ENCODE results near the gene SLC35E3.

SLC35E3 gene

DNA sequence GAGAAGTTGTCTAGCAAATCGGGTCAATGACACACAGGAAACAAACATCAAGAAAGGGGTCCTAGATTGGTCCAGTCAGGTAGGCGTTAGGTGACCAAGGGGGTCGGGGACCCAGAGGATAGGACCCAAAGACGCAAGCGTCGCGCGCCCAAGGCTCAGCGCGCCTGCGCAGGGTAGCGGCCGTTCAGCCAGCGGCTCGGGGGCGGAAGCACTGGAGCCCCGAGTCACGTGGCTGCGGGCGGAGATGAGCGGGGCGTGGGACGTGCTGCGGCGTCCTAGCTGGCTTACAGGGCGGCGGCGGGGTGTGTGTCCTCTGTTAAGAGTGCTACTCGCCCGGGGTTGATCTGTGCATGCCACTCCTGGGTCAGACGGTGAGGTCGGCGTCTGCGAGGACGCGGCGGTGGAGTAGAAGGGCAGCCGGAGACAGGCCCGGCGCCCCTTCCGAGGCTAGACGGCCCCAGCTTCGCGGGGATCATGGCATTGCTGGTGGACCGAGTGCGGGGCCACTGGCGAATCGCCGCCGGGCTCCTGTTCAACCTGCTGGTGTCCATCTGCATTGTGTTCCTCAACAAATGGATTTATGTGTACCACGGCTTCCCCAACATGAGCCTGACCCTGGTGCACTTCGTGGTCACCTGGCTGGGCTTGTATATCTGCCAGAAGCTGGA lies at the start of gene SLC35E3:
Gene SLC35E3 (plus strand): TSS at position 273 of the 668 bp plus-strand sequence. CDS start 202 bp downstream, at position 475.
- peak; percentile 90 to 94 for DNase-seq

DNA sequence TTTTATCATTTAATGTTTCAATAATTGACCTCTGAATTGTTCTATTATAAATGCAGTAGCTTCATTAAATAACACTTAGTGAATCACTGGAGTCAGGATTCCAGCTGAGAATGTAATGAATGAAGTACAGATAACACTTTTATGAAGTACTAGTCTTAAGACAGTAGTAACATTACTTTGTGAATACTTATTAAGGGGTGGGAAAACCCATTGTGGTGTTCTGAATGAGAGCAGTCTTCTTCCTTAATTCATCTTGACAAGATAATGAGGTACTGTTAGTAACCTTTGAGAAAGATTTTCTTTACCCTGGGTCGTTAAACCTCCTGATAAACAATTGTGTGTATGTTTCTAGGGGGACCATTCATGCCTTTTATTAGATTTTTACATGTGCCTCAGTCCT lies 46.5 kb upstream of the SLC35E3 start:
- no peak for DNase-seq

DNA sequence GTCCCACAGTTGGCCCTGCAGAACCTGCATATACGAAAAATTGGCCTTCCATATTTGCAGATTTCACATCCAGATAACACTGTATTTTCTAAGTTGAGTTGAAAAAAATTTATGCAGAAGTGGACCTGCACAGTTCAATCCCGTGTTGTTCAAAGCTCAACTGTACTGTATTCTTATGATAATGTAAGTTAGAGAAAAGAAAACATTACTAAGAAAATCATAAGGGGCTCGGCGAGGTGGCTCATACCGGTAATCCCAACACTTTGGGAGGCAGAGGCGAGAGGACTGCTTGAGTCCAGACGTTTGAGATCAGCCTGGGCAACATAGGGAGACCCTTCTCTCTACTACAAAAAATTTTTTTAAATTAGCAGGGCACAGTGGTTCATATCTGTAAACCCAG lies 18.2 kb upstream of the SLC35E3 start:
- no peak for DNase-seq

DNA sequence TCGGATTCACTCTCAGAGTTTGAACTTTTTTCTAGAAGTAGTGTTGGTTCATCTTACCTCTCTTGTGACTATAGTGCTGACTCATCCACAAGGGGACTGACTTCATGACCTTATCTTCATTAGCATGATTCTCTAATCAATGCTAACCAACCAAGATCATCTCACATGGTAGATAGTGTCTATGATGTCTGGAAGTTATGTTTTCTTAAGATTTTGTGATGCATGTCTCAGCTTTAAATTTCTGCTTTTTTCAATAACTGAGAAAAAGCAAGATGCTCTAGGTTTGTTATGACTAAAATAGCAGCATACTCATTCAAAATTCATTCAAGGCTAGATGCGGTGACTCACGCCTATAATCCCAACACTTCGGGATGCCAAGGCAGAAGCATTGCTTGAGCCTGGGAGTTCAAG lies 12.3 kb upstream of the SLC35E3 start:
- no peak for DNase-seq

DNA sequence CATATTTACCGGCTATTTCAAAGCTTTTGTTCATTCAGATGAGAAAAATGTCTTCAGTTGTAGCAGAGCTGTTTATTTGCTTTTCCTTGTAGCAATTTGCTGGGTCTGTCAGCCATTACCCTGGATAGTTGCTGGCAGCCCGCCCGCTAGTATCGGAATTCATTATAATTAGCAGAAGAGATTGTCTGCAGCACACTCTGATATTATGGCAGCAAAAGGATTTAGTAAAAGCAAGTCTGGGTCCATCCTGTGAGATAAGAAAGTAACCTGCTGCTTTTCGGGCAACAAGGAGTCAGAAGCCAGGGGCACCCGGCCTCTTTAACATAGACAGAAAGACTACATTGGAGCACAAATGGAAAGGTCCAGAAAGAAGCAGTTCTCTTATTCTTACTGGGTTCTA lies 6.1 kb upstream of the SLC35E3 start:
- no peak for DNase-seq

DNA sequence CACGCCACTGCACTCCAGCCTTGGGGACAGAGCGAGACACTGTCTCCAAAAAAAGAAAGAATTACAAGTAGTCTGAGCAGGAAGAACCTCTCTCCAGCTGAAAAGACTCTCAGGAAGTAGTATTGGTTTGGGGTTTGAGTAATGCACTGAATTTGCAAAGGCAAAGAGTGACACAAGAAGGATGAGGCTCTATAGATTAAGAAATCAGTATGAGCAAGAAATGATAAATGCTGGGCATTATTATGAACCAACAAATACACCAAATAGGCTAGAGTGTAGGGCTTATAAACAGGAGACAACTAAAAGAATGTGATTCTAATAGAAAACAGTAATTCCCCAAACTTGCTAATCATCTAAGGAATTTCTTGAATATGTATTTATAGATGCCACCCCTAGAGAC lies 2.6 kb upstream of the SLC35E3 start:
- DNase-seq, result no peak

DNA sequence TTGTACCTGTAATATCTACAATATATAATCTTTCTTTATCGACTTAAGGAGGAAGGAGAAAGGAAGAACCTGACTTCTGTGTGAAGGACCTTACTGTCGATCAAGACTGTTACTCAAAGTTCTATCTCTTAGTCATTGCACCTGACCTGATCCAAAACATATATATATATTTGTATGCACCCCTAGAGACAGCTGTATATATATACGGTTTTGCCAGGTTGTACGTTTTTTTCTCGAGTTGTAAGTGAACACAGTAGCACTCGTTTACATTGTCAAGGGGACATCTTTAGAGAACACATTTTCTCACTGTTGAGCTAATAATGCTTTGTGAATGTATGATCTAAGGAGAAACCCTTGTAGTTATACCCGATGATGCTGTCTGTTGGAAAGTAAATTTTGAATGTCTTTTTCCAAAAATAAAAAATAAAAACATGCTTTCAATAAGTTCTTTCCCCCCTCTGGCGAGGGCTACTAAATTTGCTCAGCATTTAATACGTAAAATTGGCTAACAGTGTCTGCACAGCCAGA lies 536 bp upstream of the SLC35E3 start:
- DNase-seq, result no peak

DNA sequence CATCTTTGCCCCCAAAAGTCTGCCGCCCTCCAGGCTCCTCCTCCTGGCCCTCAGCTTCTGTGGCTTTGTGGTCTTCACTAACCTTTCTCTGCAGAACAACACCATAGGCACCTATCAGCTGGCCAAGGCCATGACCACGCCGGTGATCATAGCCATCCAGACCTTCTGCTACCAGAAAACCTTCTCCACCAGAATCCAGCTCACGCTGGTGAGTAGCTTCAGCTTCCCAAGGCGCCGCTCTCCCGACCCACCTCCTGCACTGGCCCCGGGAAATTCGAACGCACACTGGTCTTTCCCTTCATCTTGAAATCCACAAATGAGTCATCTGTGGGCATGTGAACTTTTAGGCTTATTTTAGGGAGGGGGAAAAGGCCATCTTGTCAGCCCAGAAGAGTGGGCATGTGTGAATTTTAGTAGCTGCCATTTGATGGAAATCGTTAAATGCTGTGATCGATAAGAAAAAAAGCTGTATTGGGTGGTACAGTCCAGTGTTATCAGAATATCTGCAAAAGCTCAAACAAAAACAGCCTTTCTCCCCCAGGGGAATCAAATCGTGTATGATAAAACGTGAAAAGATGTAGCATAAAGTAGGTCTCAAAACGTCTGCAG lies 700 bp downstream of the SLC35E3 start:
- DNase-seq, result peak; percentile 40 to 54

DNA sequence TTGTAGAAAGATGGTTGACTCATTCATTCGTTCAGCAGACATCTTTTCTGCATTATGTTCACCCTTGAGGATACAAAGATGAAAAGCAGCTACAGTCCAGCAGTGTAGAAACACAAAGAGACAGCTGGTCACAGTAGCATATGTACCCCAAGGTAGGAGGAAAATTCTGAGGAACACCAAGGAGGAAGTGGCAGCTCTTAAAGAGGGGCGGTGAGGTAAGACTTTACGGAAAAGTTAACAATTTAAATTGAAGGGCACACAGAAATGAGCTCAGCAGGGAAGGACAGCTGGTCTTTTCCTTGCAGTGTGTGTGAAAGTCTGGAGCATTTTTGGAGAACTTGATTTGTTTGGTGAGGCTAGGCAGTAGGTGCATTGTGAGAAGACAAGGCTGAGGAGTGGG lies 3.5 kb downstream of the SLC35E3 start:
- no peak for DNase-seq

DNA sequence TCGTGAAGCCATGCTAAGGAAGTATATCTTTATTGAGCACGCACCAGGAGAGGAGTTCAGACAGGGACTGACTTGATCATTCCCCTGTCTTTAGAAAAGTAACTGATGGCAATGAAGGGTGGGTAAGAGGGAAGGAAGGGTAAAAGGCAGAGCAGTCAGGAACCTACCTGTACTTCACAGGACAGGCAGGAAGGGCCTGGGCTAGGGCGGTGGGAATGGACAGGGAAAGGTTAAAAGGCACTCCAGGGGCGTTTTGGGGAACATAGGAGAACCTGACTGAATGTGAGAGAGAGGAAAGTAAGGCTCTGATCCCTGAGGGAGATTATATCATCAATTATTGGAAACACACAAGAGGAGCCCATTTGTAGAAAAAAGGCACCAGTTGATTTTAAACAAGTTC lies 3.9 kb downstream of the SLC35E3 start:
- DNase-seq, result no peak

DNA sequence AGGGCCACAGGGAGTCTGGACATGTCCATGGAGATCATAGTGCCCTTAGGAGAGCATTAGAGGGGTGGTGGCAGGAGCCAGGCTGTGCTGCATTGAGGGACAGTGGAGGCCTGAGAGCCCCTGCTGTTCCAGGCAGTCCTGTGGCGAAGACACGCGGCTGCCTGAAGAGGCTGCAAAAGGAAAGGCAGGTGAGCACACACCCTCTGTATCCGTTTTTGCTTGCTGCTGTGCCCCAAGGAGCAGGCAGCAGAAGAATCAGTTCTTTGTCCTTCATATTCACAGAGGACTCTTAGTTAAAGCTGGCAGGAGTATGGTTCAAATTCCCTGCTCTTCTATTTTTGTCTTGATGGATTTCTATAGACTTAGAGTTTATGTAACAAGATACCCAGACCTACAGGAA lies 4.5 kb downstream of the SLC35E3 start:
- no peak for DNase-seq

DNA sequence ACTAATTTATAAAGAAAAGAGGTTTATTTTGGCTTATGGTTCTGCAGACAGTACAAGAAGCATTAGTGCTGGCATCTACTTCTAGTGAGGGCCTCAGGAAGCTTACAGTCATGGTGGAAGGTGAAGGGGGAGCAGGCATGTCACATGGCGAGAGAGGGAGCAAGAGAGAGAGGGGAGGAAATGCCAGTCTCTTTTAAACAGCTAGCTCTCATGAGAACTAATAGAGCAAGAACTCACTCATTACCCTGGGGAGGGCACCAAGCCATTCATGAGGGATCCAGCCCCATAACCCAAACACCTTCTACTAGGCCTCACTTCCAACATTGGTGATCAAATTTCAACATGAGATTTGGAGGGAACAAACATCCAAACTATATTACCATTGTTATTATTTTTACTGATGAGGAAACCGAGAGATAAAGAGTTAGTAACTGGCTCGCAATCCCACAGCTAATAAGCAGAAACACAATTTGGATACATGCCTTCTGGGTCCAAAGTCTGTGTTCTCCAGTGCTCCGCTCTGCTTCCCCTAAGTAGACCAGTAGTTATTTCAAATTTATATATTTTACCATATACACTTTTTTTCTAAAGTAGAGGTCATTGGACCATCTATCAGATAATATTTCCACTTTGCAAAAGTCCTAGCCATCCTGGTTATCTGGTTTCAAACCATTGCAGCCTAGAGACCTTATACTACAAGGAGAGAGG lies 9.7 kb downstream of the SLC35E3 start:
- no peak for DNase-seq

DNA sequence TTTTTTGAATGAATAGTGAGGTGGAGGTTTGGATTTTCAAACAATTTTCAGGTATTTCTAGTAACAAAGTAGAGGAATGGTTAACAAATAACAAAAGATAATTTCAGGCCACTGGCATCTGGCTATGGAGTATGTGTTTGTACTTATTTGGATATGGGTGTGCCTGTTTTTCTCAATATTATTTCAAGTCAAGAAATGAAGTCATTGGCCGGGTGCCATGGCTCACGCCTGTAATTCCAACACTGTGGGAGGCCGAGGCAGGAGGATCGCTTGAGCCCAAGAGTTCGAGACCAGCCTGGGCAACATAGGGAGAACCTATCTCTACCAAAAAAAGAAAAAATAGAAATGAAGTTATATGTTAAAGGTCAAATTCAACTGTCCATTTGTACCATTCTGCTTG lies 13.9 kb downstream of the SLC35E3 start:
- DNase-seq, result no peak

DNA sequence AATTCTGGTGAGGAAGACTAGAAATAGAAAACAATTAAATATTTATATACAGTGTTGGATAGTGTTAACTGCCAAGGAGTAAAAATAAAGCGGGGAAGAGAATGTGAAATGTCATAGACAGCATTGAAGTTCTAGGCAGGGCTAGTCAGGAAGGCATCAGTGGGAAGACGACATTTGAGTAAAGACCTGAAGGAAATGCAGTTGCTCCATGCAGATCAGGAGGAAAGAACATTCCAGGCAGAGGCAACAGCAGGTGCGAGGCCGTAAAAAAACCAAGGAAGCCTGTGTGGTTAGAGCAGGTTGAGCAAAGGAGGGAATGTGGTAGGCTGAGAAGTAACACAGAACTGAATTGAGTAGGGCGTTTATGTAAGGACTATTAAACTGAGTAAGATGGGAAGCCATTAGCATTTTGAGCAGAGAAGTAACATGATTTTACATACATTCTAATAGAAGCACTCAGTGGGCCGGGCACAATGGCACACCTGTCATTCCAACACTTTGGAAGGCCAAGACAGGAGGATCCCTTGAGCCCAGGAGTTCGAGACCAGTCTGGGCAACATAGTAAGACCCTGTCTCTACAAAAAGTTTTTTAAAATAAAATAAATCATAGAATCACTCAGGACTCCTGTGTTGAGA lies 14.9 kb downstream of the SLC35E3 start:
- no peak for DNase-seq

DNA sequence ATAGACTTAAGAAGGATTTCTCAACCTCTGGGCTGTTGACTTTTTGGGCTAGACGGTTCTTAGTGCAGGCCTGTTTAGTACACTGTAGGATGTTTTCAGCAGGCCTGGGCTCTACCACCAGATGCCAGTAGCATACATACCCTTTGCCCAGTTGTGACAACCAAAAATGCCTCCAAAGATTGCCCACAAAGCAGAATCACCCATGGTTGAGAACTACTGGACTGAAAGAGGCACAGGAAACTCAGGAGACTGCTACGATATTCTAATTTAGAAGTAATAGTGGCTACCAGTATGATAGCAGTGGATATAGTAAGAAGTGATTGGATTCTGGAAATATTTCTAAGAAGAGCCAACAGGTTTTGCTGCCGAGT lies 15.5 kb downstream of the SLC35E3 start:
- no peak for DNase-seq

DNA sequence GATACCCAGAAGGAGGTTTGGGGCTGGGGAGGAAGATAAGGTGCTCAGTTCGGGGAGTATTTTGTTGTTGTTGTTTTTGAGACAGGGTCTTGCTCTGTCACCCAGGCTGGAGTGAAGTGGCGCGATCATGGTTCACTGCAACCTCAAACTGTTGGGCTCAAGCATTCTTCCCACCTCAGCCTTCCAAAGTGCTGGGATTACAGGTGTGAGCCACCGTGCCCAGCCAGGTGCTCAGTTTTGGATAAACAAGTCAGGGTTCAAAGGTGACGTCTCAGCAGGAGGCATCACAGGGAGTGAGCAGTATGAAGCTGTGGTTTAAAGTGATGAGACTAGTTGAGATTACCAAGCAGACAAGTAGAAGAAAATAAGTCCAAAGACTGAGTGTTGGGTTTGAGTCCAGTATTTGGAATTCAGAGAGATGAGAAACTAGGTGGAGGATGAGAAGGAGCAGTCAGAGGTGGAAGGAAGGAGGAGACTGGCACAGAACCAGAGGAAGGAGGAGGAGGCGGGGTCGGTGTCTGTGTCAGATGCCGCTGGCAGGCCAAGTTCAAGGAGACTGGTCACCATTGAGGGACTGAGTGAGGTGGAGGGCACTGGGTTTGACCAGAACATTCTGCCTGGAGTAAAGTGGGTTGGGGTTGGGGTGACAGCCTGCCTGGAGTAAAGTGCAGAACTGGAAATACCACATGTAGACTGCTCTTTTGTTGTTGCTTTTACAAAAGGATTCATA lies 16.1 kb downstream of the SLC35E3 start:
- DNase-seq, result no peak

DNA sequence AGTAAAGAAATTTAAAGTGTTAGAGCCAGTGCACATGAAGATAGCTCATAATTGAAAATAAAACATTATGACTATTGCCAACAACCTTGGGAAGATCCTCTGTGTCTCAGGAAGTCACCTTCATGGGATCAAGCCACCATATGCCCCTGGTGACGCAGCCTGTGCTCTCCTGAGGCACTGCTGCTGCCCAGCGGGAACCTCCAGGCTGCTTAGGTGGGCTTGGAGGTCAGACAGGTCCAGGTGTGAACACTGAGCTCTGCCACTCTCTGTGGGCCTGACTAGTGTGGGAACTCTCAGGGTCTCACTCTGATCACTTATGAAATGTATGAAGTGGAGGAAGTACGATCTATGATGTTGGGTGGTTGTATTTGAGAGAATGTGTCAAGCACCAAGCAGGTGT lies 16.7 kb downstream of the SLC35E3 start:
- DNase-seq, result no peak

DNA sequence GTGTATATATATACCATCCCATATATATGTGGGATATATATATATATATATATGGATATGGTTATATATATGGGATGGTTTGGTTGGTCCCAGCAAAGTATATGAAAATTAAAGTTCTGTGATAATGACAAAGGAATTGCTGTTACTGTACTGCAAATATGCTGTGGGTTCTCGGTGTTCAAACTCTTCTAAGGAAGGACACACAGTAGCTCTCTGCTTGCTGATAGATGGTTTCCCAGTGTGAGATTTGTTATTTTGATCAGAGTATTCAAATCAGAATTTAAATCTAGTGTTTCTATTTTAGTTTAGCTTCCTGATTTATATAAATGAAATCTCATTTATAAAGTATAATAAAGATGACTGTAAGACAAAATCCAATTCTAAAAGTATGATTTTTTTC lies 19.7 kb downstream of the SLC35E3 start:
- no peak for DNase-seq

DNA sequence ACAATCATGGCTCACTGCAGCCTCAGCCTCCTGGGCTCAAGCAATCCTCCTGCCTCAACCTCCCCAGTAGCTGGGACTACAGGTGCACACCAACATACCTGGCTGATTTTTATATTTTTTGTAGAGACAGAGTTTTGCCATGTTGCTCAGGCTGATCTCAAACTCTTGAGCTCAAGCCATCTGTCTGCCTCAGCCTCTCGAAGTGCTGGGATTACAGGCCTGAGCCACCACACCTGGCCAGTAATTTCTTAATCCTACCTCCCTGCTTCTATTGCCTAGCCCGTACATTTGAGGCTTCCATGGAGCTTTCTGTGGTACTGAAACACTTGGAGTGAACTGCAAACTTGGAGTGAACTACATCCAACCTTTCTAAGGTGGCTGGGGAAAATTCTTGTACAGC lies 20.7 kb downstream of the SLC35E3 start:
- no peak for DNase-seq

DNA sequence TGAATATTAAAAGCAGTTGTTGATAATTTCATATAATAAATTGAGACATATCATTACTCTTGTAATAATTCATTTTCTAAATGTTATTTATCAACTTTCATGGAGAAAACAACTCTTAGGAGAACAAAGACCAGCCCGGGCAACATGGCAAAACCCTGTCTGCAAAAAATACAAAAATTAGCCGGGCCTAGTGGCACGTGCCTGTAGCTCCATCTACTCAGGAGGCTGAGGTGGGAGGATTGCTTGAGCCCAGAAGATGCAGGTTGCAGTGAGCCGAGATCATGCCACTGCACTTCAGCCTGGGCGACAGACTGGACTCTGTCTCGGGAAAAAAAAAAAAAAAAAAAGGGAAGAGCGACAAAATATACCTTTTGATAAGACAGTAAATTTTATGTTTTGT lies 21.2 kb downstream of the SLC35E3 start:
- DNase-seq, result no peak

DNA sequence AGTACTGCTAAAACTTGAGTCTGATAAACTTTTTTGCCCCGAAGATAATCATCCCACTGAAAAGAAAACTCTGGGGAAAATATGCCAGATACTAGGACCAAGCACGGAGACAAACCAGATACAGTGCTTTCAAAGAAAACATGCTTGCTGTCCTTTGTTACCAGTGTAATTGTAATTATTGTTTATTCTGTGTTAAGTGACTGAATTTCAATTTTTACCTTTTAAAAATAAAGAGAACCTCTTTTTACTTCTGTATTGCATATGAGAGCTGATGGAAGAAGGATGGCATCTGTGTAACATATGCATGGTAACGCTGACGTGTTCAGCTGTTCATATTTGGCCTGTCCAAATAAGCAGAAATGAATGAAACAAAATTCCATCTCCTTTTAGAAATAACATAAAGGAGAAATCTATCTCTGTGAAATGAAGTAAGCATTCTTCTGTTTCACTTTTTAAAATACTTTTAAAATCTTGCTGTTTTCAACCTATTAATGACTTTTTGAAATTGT lies 22.5 kb downstream of the SLC35E3 start:
- DNase-seq, result no peak

DNA sequence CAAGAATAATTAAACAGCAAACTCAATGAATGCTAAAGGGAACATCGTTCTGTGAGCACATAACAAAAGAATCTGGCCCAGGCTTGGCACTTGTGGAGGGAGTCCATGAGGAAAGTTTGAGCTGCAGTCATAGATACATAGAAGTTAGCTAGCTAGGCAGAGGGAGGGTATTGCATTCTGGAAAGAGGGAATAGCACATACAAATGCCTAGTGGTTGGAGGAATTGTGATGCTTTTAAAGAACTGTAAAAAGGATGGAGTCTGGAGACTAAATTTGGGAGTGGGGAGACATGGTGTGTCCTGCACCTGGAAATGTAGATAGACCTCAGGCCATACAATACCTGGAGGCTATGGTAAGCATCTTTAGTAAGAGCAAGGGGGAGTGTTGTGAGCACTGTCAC lies 24.0 kb downstream of the SLC35E3 start:
- no peak for DNase-seq
